Measurements from ENCODE around the gene CADPS.

The CADPS gene

DNA sequence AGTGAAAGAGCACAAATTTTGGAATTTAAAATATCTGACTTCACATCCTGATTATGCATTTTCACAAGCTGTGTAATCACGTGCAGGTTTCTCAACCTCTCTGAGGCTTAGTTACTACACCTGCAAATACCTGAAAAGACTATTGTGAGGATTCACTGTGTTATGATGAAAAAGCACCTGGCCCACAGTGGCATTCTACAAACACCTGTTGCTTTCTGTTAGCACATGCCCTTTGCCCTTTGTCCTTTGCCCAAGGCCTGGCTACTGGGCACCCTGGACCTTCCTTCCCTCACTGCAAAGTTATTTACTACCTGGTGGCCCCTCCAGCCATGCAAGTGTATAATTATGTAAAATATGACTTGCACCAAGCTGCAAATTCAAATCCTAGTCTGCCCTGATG lies 227.5 kb downstream of the CADPS start:
- Histone ChIP-seq H3K9ac (no peak overlapping the region), H3K36me3 (ENCODE audit: insufficient read depth) (no peaks in the 10 kb centered on the region), H3K4me1 (ENCODE audit: low read depth, poor library complexity, severe bottlenecking) (no peaks in the 10 kb centered on the region), H3K4me2 (no peak overlapping the region), H2AFZ (ENCODE audit: low read depth) (no peak overlapping the region), H3K27ac (no peak overlapping the region), H4K20me1 (ENCODE audit: insufficient read depth) (no peaks in the 10 kb centered on the region), H3K4me3 (IDR thresholded peaks at IDR 0.05; ENCODE audit: insufficient read depth, low read depth, low read length) (no peak overlapping the region), H3K27me3 (ENCODE audit: insufficient read depth, low read depth) (no peaks in the 10 kb centered on the region), H3K79me2 (ENCODE audit: insufficient read depth, low read depth) (no peaks in the 10 kb centered on the region)
- TF ChIP-seq, protein P1, sequence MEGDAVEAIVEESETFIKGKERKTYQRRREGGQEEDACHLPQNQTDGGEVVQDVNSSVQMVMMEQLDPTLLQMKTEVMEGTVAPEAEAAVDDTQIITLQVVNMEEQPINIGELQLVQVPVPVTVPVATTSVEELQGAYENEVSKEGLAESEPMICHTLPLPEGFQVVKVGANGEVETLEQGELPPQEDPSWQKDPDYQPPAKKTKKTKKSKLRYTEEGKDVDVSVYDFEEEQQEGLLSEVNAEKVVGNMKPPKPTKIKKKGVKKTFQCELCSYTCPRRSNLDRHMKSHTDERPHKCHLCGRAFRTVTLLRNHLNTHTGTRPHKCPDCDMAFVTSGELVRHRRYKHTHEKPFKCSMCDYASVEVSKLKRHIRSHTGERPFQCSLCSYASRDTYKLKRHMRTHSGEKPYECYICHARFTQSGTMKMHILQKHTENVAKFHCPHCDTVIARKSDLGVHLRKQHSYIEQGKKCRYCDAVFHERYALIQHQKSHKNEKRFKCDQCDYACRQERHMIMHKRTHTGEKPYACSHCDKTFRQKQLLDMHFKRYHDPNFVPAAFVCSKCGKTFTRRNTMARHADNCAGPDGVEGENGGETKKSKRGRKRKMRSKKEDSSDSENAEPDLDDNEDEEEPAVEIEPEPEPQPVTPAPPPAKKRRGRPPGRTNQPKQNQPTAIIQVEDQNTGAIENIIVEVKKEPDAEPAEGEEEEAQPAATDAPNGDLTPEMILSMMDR (conservative IDR thresholded peaks at IDR 0.05; ENCODE audit: low read depth, low read length): no peak

DNA sequence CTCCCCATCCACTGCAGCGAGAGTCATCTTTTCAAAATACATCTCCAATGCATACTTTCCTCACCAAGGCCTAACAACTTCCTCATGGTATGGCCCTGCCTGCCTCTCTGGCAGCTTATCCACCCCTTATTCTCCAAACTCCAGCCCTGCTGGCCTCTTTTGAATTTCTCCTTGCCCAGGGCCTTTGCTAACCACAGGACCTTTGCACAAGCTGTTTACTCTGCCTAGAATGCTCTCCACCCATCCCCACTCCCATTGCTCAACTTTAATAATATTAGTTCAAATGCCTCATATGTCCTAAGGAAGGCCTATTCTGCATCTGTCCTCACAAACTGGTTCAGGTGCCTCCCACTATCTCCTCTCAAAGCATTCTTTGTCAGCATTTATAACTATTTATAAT lies 230.7 kb downstream of the CADPS start:
- H2AFZ ChIP-seq (ENCODE audit: low read depth): no peak overlapping the region
- H3K36me3 ChIP-seq (ENCODE audit: insufficient read depth): no peaks in the 10 kb centered on the region
- no peaks in the 10 kb centered on the region for H3K4me1 ChIP-seq (ENCODE audit: low read depth, poor library complexity, severe bottlenecking)
- H3K79me2 ChIP-seq (ENCODE audit: insufficient read depth, low read depth): no peaks in the 10 kb centered on the region
- no peaks in the 10 kb centered on the region for H3K27me3 ChIP-seq (ENCODE audit: insufficient read depth, low read depth)
- no peak overlapping the region for H3K9ac ChIP-seq
- TF ChIP-seq, protein P1 (conservative IDR thresholded peaks at IDR 0.05; ENCODE audit: low read depth, low read length): no peak
- no peak overlapping the region for H3K4me3 ChIP-seq (IDR thresholded peaks at IDR 0.05; ENCODE audit: insufficient read depth, low read depth, low read length)
- no peak overlapping the region for H3K27ac ChIP-seq
- no peak overlapping the region for H3K4me2 ChIP-seq
- no peaks in the 10 kb centered on the region for H4K20me1 ChIP-seq (ENCODE audit: insufficient read depth)

DNA sequence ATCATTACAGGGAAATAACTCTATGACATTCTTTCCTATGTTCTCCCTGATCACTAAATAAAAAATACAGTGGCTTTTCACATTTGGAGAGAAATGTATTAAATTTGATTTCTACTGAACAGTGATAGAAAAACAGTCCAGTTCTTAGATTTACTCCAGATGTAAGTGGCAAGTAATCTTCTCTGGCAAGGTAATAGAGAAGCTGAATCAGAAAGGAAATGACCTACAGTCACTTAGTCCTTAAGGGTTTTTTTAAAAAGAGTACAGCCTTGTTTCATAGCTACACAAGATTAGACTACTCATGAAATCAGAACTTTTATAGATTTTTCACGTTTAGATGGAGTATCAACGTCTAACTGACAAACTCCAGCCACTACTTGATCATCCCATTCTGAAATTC lies 236.9 kb downstream of the CADPS start:
- H3K4me3 ChIP-seq (IDR thresholded peaks at IDR 0.05; ENCODE audit: insufficient read depth, low read depth, low read length): no peak overlapping the region
- no peak overlapping the region for H3K27ac ChIP-seq
- H4K20me1 ChIP-seq (ENCODE audit: insufficient read depth): no peaks in the 10 kb centered on the region
- TF ChIP-seq, protein P1 (conservative IDR thresholded peaks at IDR 0.05; ENCODE audit: low read depth, low read length): no peak
- H3K27me3 ChIP-seq (ENCODE audit: insufficient read depth, low read depth): no peaks in the 10 kb centered on the region
- H3K4me1 ChIP-seq (ENCODE audit: low read depth, poor library complexity, severe bottlenecking): no peaks in the 10 kb centered on the region
- no peak overlapping the region for H3K4me2 ChIP-seq
- no peaks in the 10 kb centered on the region for H3K36me3 ChIP-seq (ENCODE audit: insufficient read depth)
- no peak overlapping the region for H2AFZ ChIP-seq (ENCODE audit: low read depth)
- no peak overlapping the region for H3K9ac ChIP-seq
- no peaks in the 10 kb centered on the region for H3K79me2 ChIP-seq (ENCODE audit: insufficient read depth, low read depth)

DNA sequence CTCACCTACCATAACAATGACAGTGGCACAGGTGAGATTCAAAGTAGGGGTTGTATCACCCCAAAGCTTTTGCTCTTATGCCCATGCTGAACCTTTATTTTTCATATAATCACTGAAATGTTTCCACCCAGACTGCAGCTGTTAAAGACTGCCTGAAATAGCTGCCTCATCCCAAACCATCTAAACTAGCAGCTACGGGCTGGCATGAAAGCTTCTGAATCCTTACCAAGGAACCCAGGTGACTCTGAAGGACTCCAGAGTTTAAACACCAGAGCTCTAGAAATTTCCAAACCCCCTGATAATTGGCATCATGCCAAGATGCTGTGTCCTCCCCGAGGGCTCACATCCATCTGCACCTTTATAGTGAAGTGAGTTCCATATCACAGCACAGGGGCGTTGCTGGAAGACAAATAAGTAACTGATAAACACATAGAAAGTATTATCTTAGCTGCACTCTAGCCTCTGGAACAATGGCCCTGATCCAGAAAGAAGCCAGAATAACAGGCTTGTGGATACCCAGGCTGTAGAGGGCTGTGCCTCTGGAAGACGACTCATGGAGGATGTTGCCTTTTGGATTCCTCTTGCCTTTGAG lies 238.9 kb downstream of the CADPS start:
- Histone ChIP-seq H2AFZ (ENCODE audit: low read depth) (no peak overlapping the region), H3K36me3 (ENCODE audit: insufficient read depth) (no peaks in the 10 kb centered on the region), H3K4me3 (IDR thresholded peaks at IDR 0.05; ENCODE audit: insufficient read depth, low read depth, low read length) (no peak overlapping the region), H3K9ac (no peak overlapping the region), H3K4me2 (no peak overlapping the region), H4K20me1 (ENCODE audit: insufficient read depth) (no peaks in the 10 kb centered on the region), H3K4me1 (ENCODE audit: low read depth, poor library complexity, severe bottlenecking) (no peaks in the 10 kb centered on the region), H3K27me3 (ENCODE audit: insufficient read depth, low read depth) (no peaks in the 10 kb centered on the region), H3K27ac (no peak overlapping the region), H3K79me2 (ENCODE audit: insufficient read depth, low read depth) (no peaks in the 10 kb centered on the region)
- TF ChIP-seq, protein P1 (conservative IDR thresholded peaks at IDR 0.05; ENCODE audit: low read depth, low read length): no peak

Measured in KMS-11 (cell line).